ENCODE data around the gene CKS1B.

Gene CKS1B

GRCh38 chr1:154968731-154969130 is 5.8 kb upstream of the CKS1B start:
- TF ChIP-seq, protein P1, sequence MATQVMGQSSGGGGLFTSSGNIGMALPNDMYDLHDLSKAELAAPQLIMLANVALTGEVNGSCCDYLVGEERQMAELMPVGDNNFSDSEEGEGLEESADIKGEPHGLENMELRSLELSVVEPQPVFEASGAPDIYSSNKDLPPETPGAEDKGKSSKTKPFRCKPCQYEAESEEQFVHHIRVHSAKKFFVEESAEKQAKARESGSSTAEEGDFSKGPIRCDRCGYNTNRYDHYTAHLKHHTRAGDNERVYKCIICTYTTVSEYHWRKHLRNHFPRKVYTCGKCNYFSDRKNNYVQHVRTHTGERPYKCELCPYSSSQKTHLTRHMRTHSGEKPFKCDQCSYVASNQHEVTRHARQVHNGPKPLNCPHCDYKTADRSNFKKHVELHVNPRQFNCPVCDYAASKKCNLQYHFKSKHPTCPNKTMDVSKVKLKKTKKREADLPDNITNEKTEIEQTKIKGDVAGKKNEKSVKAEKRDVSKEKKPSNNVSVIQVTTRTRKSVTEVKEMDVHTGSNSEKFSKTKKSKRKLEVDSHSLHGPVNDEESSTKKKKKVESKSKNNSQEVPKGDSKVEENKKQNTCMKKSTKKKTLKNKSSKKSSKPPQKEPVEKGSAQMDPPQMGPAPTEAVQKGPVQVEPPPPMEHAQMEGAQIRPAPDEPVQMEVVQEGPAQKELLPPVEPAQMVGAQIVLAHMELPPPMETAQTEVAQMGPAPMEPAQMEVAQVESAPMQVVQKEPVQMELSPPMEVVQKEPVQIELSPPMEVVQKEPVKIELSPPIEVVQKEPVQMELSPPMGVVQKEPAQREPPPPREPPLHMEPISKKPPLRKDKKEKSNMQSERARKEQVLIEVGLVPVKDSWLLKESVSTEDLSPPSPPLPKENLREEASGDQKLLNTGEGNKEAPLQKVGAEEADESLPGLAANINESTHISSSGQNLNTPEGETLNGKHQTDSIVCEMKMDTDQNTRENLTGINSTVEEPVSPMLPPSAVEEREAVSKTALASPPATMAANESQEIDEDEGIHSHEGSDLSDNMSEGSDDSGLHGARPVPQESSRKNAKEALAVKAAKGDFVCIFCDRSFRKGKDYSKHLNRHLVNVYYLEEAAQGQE (IDR thresholded peaks at IDR 0.05; ENCODE audit: insufficient read depth in 1 of 2, low read depth in 2 of 2, low read length in 2 of 2), result no peak
- TF ChIP-seq POLR2AphosphoS5 (IDR thresholded peaks at IDR 0.05; ENCODE audit: low read depth, low read length) (no peak), SIN3A (IDR thresholded peaks at IDR 0.05; ENCODE audit: borderline replicate concordance, insufficient read depth, low read length) (no peak), TAF1 (IDR thresholded peaks at IDR 0.05; ENCODE audit: borderline replicate concordance, insufficient read depth, low read length) (0 out of 2 replicates have a peak, but pooled peaks have one; percentile 21), FOXP2 (optimal IDR thresholded peaks at IDR 0.05; ENCODE audit: borderline replicate concordance, extremely low read depth, extremely low read length, insufficient read depth) (no peak)

DNA sequence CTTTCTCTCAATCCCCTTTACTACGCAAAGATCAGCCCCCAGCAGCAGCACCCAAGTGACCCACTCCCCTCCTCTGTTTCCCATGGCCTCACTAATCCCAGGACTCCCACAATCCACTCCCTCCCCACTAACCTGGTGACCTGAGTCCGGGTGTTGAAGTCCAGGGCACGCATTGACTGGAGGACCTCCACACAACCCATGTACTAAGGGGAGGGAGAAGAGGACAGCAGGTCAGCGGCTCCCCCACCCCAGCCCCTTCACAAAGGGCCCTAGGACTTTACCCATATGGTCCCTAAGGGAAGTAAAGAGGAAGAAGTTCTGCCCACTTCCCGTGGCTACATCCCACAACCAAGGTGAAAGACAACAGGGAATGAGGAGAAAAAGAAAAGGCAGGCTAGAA is 5.2 kb upstream of the CKS1B start:
- TF ChIP-seq SIN3A (IDR thresholded peaks at IDR 0.05; ENCODE audit: borderline replicate concordance, insufficient read depth, low read length), result no peak
- TF ChIP-seq FOXP2 (optimal IDR thresholded peaks at IDR 0.05; ENCODE audit: borderline replicate concordance, extremely low read depth, extremely low read length, insufficient read depth), result no peak
- TF ChIP-seq TAF1 (IDR thresholded peaks at IDR 0.05; ENCODE audit: borderline replicate concordance, insufficient read depth, low read length), result no peak

DNA sequence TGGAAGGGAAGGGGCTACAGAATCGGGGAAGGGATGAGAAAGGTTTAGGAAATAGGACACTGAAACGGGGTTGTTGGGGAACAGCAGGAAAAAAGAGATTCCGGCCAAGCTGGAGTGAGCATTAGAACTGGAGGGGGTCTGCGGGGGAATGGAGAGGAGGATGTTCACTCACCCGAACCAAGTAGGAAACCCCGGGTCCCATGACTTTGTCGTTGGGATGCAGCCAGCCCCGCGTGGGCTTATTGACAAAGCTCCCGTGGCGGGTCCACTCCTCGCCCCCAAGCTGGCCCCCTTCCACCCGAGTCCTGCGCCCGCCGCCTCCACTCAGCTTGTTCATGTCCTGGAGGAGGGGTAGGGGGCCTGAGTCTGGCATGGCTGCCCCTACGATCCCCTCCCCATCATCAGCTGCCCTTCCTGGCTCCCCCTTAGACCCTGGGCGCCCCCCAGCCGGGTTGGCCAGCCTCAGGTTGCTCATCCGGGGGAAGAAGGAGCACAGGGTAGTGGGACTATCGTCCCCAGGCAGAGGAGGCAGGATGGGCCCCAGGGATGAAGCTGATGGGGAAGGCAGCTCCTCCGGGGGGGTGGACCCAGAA is 4.5 kb upstream of the CKS1B start:
- TF ChIP-seq POLR2AphosphoS5 (IDR thresholded peaks at IDR 0.05; ENCODE audit: low read depth, low read length) (no peak), FOXP2 (optimal IDR thresholded peaks at IDR 0.05; ENCODE audit: borderline replicate concordance, extremely low read depth, extremely low read length, insufficient read depth) (no peak), TAF1 (IDR thresholded peaks at IDR 0.05; ENCODE audit: borderline replicate concordance, insufficient read depth, low read length) (no peak), SIN3A (IDR thresholded peaks at IDR 0.05; ENCODE audit: borderline replicate concordance, insufficient read depth, low read length) (no peak)
- TF ChIP-seq, protein P1 (IDR thresholded peaks at IDR 0.05; ENCODE audit: insufficient read depth in 1 of 2, low read depth in 2 of 2, low read length in 2 of 2), result no peak

DNA sequence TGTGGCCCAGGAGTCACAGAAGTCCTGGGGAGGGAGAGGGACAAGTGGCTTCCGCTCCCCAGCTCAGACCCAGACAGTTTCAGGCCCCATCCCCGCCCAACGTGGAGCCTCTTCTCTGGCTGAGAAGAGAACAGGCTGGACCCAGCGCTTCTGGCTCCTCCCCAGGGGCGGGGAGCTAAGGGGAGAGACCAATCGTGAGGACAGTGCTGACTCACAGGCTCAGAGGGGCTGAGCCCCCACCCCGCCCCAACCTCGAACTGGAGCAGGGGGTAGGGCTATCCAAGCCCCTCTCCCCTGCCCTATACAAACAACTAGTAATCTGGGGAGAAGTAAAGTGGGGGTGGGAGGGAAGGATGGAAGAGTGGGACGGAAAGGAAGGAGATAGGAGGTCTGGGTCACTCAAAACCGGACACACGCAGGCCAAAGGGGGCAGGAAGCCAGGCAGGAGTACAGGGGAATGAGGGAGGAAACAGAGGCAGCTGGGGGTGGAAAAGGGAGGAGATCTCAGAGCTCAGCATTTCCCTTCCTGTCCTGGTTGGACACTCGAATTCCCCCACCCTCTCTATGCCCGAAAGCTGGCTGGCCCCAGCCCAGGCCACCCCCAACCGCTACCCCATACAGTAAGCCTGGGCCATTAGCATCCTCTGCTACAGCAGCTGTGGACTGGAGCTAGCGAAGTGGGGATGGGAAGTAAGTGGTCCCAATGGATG is 3.7 kb upstream of the CKS1B start, which contains the start of gene SHC1:
SHC1 (minus strand) TSS at position 117 of the 710 bp plus-strand sequence. CDS start 221 bp downstream, outside the sequence.
- TF ChIP-seq FOXP2 (optimal IDR thresholded peaks at IDR 0.05; ENCODE audit: borderline replicate concordance, extremely low read depth, extremely low read length, insufficient read depth) (no peak), POLR2AphosphoS5 (IDR thresholded peaks at IDR 0.05; ENCODE audit: low read depth, low read length) (peak; percentile 90), SIN3A (IDR thresholded peaks at IDR 0.05; ENCODE audit: borderline replicate concordance, insufficient read depth, low read length) (peak; percentile 44; the same call in 1 of the 2 replicates), TAF1 (IDR thresholded peaks at IDR 0.05; ENCODE audit: borderline replicate concordance, insufficient read depth, low read length) (peak; percentile 94)
- TF ChIP-seq, protein P1 (IDR thresholded peaks at IDR 0.05; ENCODE audit: insufficient read depth in 1 of 2, low read depth in 2 of 2, low read length in 2 of 2), result no peak; a peak in 2 of 4 replicates

GRCh38 chr1:154971341-154971998 is 3.0 kb upstream of the CKS1B start:
- TF ChIP-seq FOXP2 (optimal IDR thresholded peaks at IDR 0.05; ENCODE audit: borderline replicate concordance, extremely low read depth, extremely low read length, insufficient read depth) (no peak), POLR2AphosphoS5 (IDR thresholded peaks at IDR 0.05; ENCODE audit: low read depth, low read length) (no peak), SIN3A (IDR thresholded peaks at IDR 0.05; ENCODE audit: borderline replicate concordance, insufficient read depth, low read length) (no peak), TAF1 (IDR thresholded peaks at IDR 0.05; ENCODE audit: borderline replicate concordance, insufficient read depth, low read length) (no peak)
- TF ChIP-seq, protein P1 (IDR thresholded peaks at IDR 0.05; ENCODE audit: insufficient read depth in 1 of 2, low read depth in 2 of 2, low read length in 2 of 2), result no peak
